AG04450 (cell line): Measurements from ENCODE around the gene ITGAD. TPM values are rescaled to one million over a fixed set of nuclear protein-coding genes. Genes with fewer than 3 reads are reported as not detected.

Experiments used
- CTCF ChIA-PET: fragments of 300-600, 350-600 bp; formaldehyde crosslinking; extraction: SDS; loops from one replicate; lab custom pipeline; 2022; ENCODE audit warnings: antibody characterized with exemption, inconsistent platforms; lab: Charles Lee
- POLR2A ChIA-PET: fragments of 350-600 bp; formaldehyde crosslinking; extraction: SDS; loops from one replicate; lab custom pipeline; 2021; ENCODE audit warnings: antibody characterized with exemption, inconsistent platforms; lab: Yijun Ruan, JAX
- DNase-seq: peaks from one replicate; pipeline ENCODE4 v3.0.0-alpha.2; 2011; ENCODE audit warnings: low read depth, low spot score
- H3K27ac ChIP-seq: one replicate; pipeline ENCODE4 v1.5.1; 2012; ENCODE audit warnings: low read depth, low read length, control low read depth
- H3K27me3 ChIP-seq: one replicate; pipeline ENCODE4 v1.6.0; 2012; ENCODE audit warnings: low read length; ENCODE audit not compliant: control insufficient read depth, insufficient read depth
- H3K4me3 ChIP-seq: 2 replicates; pipeline ENCODE4 v1.5.1; 2011; ENCODE audit warnings: mild to moderate bottlenecking, low read depth, low read length, control low read depth
- H3K9me3 ChIP-seq: 2 replicates; pipeline ENCODE4 v1.5.1; 2012; ENCODE audit warnings: low read length; ENCODE audit not compliant: control insufficient read depth, insufficient read depth
- CTCF ChIP-seq: IDR thresholded peaks from 2 replicates; pipeline ENCODE4 v1.5.1; 2011; ENCODE audit warnings: low read depth, low read length, control low read depth, inconsistent platforms
- polyA plus RNA-seq: library from polyadenylated mRNA; depleted of rRNA; stranded (reverse); fragments of >200 nt; gene quantifications from 2 replicates; pipeline ENCODE4 v1.2.3, GENCODE V29; 2011

Gene ITGAD
- polyA plus RNA-seq, 1 experiment = not detected

GRCh38 chr16:31465788-31466370 lies 72.7 kb downstream of the ITGAD start:
- no peak for TF ChIP-seq CTCF
- Histone ChIP-seq H3K27me3 (no peaks in the 10 kb centered on the region), H3K27ac (no peak overlapping the region), H3K9me3 (no peaks in the 10 kb centered on the region; the same call in 1 of the 2 replicates), H3K4me3 (no peak overlapping the region)
- DNase-seq = no peak
- POLR2A ChIA-PET = no interaction called here
- CTCF ChIA-PET = no interaction called here

- Histone ChIP-seq H3K27ac (no peak overlapping the region), H3K4me3 (no peak overlapping the region), H3K9me3 (no peaks in the 10 kb centered on the region; the same call in 1 of the 2 replicates), H3K27me3 (no peaks in the 10 kb centered on the region)
- TF ChIP-seq CTCF = no peak
- ChIA-PET POLR2A (no interaction called here), CTCF (no interaction called here)
- DNase-seq = no peak
These were observed 73.3 kb downstream of the ITGAD start for GRCh38 chr16:31466381-31466841.

- DNase-seq = no peak
- ChIA-PET POLR2A (no interaction called here), CTCF (no interaction called here)
- H3K27ac ChIP-seq = no peak overlapping the region
- no peak overlapping the region for H3K4me3 ChIP-seq
- no peak for TF ChIP-seq CTCF
- no peaks in the 10 kb centered on the region for H3K27me3 ChIP-seq
- H3K9me3 ChIP-seq = no peaks in the 10 kb centered on the region; the same call in 1 of the 2 replicates
These were observed 74.1 kb downstream of the ITGAD start for GRCh38 chr16:31467151-31467773.

- Histone ChIP-seq H3K27me3 (no peaks in the 10 kb centered on the region), H3K9me3 (peaks cover 3% of the 10 kb centered on the region), H3K4me3 (no peak overlapping the region), H3K27ac (no peak overlapping the region)
- ChIA-PET POLR2A (no interaction called here), CTCF (interaction anchor here (4.8 kb wide), 1 partner anchor 9 kb away, joined by 49 read pairs; the partner anchor contains the start of gene ARMC5)
- no peak for DNase-seq
- TF ChIP-seq CTCF = no peak
These were observed 74.7 kb downstream of the ITGAD start for GRCh38 chr16:31467858-31468257.

- CTCF ChIA-PET = interaction anchor here (0.7 to 4.8 kb wide), 2 partner anchors 12 to 28 kb away, joined by 3 to 49 read pairs; partner anchors contain the start of genes ARMC5 and ZNF843
- no peaks in the 10 kb centered on the region for H3K27me3 ChIP-seq
- H3K27ac ChIP-seq = no peak overlapping the region
- peak overlapping the region; percentile 85 for H3K4me3 ChIP-seq
- DNase-seq = no peak
- POLR2A ChIA-PET = interaction anchor here (2.9 kb wide), 1 partner anchor 11 kb away, joined by 44 read pairs; the partner anchor contains the start of gene ARMC5
- peaks cover 5% of the 10 kb centered on the region for H3K9me3 ChIP-seq
- TF ChIP-seq CTCF = no peak
These were observed 77.5 kb downstream of the ITGAD start for GRCh38 chr16:31470615-31471014.
